DOHH2 (cell line): ENCODE data around the gene FAM241B.

ENCODE experiments used
- H3F3A ChIP-seq: fragments of 200-600 bp; sonication (generic), shearing (Covaris generic); 2 replicates; pipeline ENCODE4 v1.6.0; 2016; ENCODE audit warnings: antibody characterized with exemption, mild to moderate bottlenecking; ENCODE audit not compliant: control insufficient read depth, insufficient read depth
- H3K27ac ChIP-seq: fragments of 200-600 bp; sonication (generic); 2 replicates; pipeline ENCODE4 v1.5.1; 2014; ENCODE audit warnings: low read depth, mild to moderate bottlenecking, low read length, moderate library complexity
- H3K27me3 ChIP-seq: fragments of 200-600 bp; sonication (generic); 2 replicates; pipeline ENCODE4 v1.6.1; 2014; ENCODE audit warnings: mild to moderate bottlenecking, low read length, mixed read lengths; ENCODE audit not compliant: control insufficient read depth
- H3K36me3 ChIP-seq: fragments of 200-600 bp; sonication (generic); 2 replicates; pipeline ENCODE4 v1.6.1; 2014; ENCODE audit warnings: mild to moderate bottlenecking, low read length, moderate library complexity, mixed read lengths; ENCODE audit not compliant: control insufficient read depth
- H3K4me1 ChIP-seq: fragments of 200-600 bp; sonication (generic); 2 replicates; pipeline ENCODE4 v1.6.1; 2014; ENCODE audit warnings: mild to moderate bottlenecking, low read length, mixed read lengths; ENCODE audit not compliant: control insufficient read depth
- H3K4me2 ChIP-seq: fragments of 200-600 bp; sonication (generic); 2 replicates; pipeline ENCODE4 v1.6.0; 2014; ENCODE audit warnings: mild to moderate bottlenecking, low read length, moderate library complexity
- H3K4me3 ChIP-seq: fragments of 200-600 bp; sonication (generic); 2 replicates; pipeline ENCODE4 v1.5.1; 2014; ENCODE audit warnings: mild to moderate bottlenecking, low read length, mixed read lengths
- H3K79me2 ChIP-seq: fragments of 200-600 bp; sonication (generic); 2 replicates; pipeline ENCODE4 v1.6.1; 2014; ENCODE audit warnings: mild to moderate bottlenecking, low read length, mixed read lengths; ENCODE audit not compliant: control insufficient read depth
- H3K9me2 ChIP-seq: fragments of 200-600 bp; sonication (generic); replicated peaks from 2 replicates; pipeline ENCODE4 v1.6.1; 2014; ENCODE audit warnings: mild to moderate bottlenecking, low read length, mixed read lengths; ENCODE audit not compliant: control insufficient read depth
- H3K9me3 ChIP-seq: fragments of 200-600 bp; sonication (generic); 2 replicates; pipeline ENCODE4 v1.6.1; 2014; ENCODE audit warnings: antibody characterized with exemption, low read length, mixed read lengths; ENCODE audit not compliant: control insufficient read depth, insufficient read depth
- H4K20me1 ChIP-seq: fragments of 200-600 bp; sonication (generic); 2 replicates; pipeline ENCODE4 v1.6.0; 2014; ENCODE audit warnings: low read depth, mild to moderate bottlenecking, antibody characterized with exemption, low read length, moderate library complexity; ENCODE audit not compliant: control insufficient read depth, insufficient read depth
- EZH2phosphoT487 ChIP-seq: fragments of 200-600 bp; sonication (generic); IDR thresholded peaks from 2 replicates; pipeline ENCODE4 v1.6.1; 2017; ENCODE audit warnings: borderline replicate concordance, mild to moderate bottlenecking, antibody characterized with exemption, low read length, moderate library complexity, mixed read lengths
- TF ChIP-seq, protein P1 (sequence below): fragments of 200-600 bp; sonication (generic); IDR thresholded peaks from one replicate; pipeline ENCODE4 v1.5.1; 2014; ENCODE audit warnings: antibody characterized with exemption, mild to moderate bottlenecking, low read depth, low read length; ENCODE audit not compliant: poor library complexity, severe bottlenecking

Gene FAM241B

DNA sequence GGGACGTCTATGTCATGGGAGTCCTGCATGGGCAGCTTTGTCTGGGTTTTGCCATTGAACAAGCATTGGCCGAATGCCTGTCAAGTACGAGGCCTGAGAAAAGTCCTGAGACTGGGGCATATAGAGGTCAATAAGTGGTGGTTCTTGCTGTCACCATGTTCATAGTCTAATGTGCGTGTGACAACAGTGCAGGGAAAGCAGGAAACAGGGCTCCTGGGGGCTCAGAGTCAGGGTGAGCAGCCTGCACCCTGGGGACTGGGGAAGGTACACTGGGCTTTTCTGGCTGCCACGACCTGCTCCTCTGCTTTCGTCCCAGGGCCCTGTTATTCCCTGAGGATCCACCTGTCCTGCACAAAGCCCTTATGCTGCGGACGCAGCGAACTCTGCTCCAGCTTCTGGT, 21.3 kb downstream of the FAM241B start:
- Histone ChIP-seq H3K9me2 (no peaks in the 10 kb centered on the region), H3K27me3 (no peaks in the 10 kb centered on the region), H3K9me3 (peaks cover 7% of the 10 kb centered on the region; the same call in 1 of the 2 replicates), H3F3A (no peaks in the 10 kb centered on the region), H3K4me2 (no peak overlapping the region), H4K20me1 (no peaks in the 10 kb centered on the region), H3K36me3 (no peaks in the 10 kb centered on the region), H3K79me2 (no peaks in the 10 kb centered on the region), H3K27ac (no peak overlapping the region), H3K4me1 (no peaks in the 10 kb centered on the region), H3K4me3 (no peak overlapping the region)
- TF ChIP-seq, protein P1, sequence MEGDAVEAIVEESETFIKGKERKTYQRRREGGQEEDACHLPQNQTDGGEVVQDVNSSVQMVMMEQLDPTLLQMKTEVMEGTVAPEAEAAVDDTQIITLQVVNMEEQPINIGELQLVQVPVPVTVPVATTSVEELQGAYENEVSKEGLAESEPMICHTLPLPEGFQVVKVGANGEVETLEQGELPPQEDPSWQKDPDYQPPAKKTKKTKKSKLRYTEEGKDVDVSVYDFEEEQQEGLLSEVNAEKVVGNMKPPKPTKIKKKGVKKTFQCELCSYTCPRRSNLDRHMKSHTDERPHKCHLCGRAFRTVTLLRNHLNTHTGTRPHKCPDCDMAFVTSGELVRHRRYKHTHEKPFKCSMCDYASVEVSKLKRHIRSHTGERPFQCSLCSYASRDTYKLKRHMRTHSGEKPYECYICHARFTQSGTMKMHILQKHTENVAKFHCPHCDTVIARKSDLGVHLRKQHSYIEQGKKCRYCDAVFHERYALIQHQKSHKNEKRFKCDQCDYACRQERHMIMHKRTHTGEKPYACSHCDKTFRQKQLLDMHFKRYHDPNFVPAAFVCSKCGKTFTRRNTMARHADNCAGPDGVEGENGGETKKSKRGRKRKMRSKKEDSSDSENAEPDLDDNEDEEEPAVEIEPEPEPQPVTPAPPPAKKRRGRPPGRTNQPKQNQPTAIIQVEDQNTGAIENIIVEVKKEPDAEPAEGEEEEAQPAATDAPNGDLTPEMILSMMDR, result no peak
- no peak for TF ChIP-seq EZH2phosphoT487

DNA sequence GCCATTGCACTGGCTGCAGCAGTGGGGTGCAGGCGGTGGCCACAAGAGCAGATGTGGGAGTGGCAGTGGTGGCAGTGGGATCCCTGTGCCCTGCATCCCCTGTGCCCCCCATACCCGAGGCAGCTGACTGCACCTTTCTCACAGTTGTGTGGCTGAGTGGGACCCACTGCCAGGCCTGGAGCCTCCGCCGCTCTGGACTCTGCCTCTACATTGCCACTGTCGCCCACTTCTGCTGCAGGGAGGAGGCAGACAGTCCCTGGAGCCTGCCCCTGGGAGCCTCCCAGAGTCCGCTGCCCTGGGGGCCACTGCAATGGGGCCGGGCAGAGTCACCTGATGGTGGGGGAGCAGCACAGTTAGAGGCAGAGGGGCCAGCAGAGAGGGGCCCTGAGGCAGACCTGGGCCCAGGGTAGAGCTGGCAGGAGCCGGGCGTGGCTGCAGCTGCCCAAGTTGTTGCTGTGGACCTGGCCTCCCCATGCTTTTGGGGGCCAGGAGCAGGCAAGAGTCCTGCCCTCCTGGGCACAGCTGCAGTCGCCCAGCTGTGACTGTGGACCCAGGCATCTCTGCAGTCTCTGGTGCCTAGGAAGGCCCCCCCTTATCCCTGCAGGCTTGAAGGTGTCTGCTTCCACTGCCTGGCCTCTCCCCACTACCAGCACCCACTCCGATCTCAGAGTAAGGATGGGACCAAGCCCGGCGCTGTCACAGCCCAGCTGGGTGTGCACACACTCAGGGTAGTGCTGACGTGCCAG, 22.2 kb downstream of the FAM241B start:
- Histone ChIP-seq H3K27ac (no peak overlapping the region), H3K4me1 (no peaks in the 10 kb centered on the region)
- TF ChIP-seq, protein P1, result no peak
- no peak for TF ChIP-seq EZH2phosphoT487

DNA sequence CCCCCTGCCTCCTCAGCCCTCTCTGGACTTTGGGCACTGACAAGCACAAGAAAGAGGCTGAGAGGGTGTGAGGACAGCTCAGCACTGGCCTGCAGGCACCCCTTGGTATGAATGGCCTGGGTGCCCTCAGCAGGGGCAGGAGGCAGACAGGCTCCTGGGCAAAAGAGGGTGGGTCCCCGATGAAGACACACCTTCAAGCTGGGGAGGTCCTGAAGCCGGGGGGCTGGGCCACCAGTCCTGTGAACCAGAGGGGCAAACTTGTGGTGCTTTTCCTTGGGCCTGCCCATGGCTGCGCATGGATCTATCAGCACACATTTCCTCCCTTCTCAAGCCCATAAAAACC, 22.8 kb downstream of the FAM241B start:
- Histone ChIP-seq H3K9me3 (peaks cover 7% of the 10 kb centered on the region; the same call in 1 of the 2 replicates), H3K4me3 (no peak overlapping the region), H3K27ac (no peak overlapping the region), H3K4me2 (no peak overlapping the region), H3F3A (no peaks in the 10 kb centered on the region), H3K36me3 (no peaks in the 10 kb centered on the region), H4K20me1 (no peaks in the 10 kb centered on the region), H3K27me3 (0 out of 2 replicates have a peak, but pooled peaks cover under 1% of the 10 kb centered on the region), H3K4me1 (no peaks in the 10 kb centered on the region), H3K79me2 (no peaks in the 10 kb centered on the region), H3K9me2 (no peaks in the 10 kb centered on the region)
- TF ChIP-seq, protein P1, result no peak
- TF ChIP-seq EZH2phosphoT487, result no peak

More for the DNA sequence above, 22.2 kb downstream of the FAM241B start:
- H3K9me3 ChIP-seq, result peaks cover 7% of the 10 kb centered on the region; the same call in 1 of the 2 replicates
- no peaks in the 10 kb centered on the region for H3K9me2 ChIP-seq
- H3K36me3 ChIP-seq, result no peaks in the 10 kb centered on the region
- no peaks in the 10 kb centered on the region for H3K27me3 ChIP-seq
- H3K4me3 ChIP-seq, result no peak overlapping the region
- no peaks in the 10 kb centered on the region for H4K20me1 ChIP-seq
- H3F3A ChIP-seq, result no peaks in the 10 kb centered on the region
- H3K79me2 ChIP-seq, result no peaks in the 10 kb centered on the region
- H3K4me2 ChIP-seq, result no peak overlapping the region
